Psoas muscle (tissue), 8 donors: ENCODE results near the gene TMEM59L. TPM values are rescaled to one million over a fixed set of nuclear protein-coding genes. Genes with fewer than 3 reads are reported as not detected.

Source experiments
- ATAC-seq, 4 donors: fragments of 200-7000 bp; cut with Tn5 transposase; one replicate each; pipeline ENCODE4 v1.9.1; 2020; ENCODE audit warnings: moderate library complexity in 3 of 4, mild to moderate bottlenecking in 2 of 4
- DNase-seq, 2 donors: peaks; one replicate each; pipeline ENCODE4 v3.0.0-alpha.2; 2020
- H3K27ac ChIP-seq: fragments of 200-600 bp; one replicate; pipeline ENCODE4 v1.8.0; 2022
- H3K27me3 ChIP-seq, 3 donors: fragments of 200-600 bp in 1 of 3; one replicate each; pipeline versions ENCODE4 v1.6.1 to v1.8.0; 2013 to 2022; ENCODE audit warnings: low read length in 2 of 3, mild to moderate bottlenecking in 2 of 3, moderate library complexity in 1 of 3; ENCODE audit not compliant: insufficient read depth in 3 of 3
- H3K36me3 ChIP-seq, 2 donors: fragments of 200-600 bp in 1 of 2; one replicate each; pipeline versions ENCODE4 v1.6.1 to v1.8.0; 2013 to 2022; ENCODE audit warnings: low read depth in 1 of 2, mild to moderate bottlenecking in 1 of 2, moderate library complexity in 1 of 2; ENCODE audit not compliant: insufficient read depth in 1 of 2
- H3K4me1 ChIP-seq: fragments of 200-600 bp; one replicate; pipeline ENCODE4 v1.8.0; 2022
- H3K4me3 ChIP-seq: fragments of 200-600 bp; one replicate; pipeline ENCODE4 v1.8.0; 2022; ENCODE audit warnings: mild to moderate bottlenecking
- H3K9me3 ChIP-seq: fragments of 200-600 bp; one replicate; pipeline ENCODE4 v1.8.0; 2022
- CTCF ChIP-seq: fragments of 200-600 bp; IDR thresholded peaks from one replicate; pipeline ENCODE4 v1.8.0; 2022; ENCODE audit warnings: antibody characterized with exemption
- WGBS, 3 donors: extraction: QIAGEN DNeasy Blood & Tissue Kit; methylation state at CpG; one replicate each; pipeline versions ENCODE4 v1.1.6 to v1.1.7; 2013; 5-methylcytosine and 5-hydroxymethylcytosine counted together
- intact Hi-C, 2 donors: fragments of 100-400 bp; cut with DNase I; formaldehyde crosslinking; loops; one replicate each; pipeline versions ENCODE4 v1.11.0 to v1.14.2; 2022
- polyA plus RNA-seq, 3 donors: library from polyadenylated mRNA; stranded (reverse); fragments of 200-250 nt; gene quantifications; one replicate each; pipeline ENCODE4 v1.2.3, GENCODE V29; 2013
- total RNA-seq, 4 donors: library from RNA; stranded (reverse); fragmentation: NEBNext Ultra II Directional in 2 of 4; extraction: Animal tissue kit (Norgen Biotek cat#: 25700) in 2 of 4; gene quantifications; one replicate each; pipeline versions ENCODE4 v1.2.1 to v1.2.4, GENCODE V29; 2021 to 2023
- donor health status: healthy with polysubstance abuse.
- donor health status: DM: no; HTN: no; CAD: no; lungs with moderate emphysema.
- donor health status: Bipolar disorder and iron deficiency.
- donor health status: healthy.
- donor health status: DM: yes; HTN: yes; CAD: no.
- donor health status: DM: no; HTN: no; CAD: no.
- donor health status: DM: no; HTN: no; CAD: no.
- donor health status: DM: yes; HTN: yes; CAD: no.

The TMEM59L gene
- total and polyA plus RNA-seq, 7 donors = 0.79 to 4.8 (median 2.5) TPM

GRCh38 chr19:18654469-18654868, 41.8 kb downstream of the TMEM59L start:
- no peak for ATAC-seq
- H3K27ac ChIP-seq = no peak overlapping the region
- no peak for DNase-seq
- no peaks in the 10 kb centered on the region for H3K27me3 ChIP-seq
- peaks cover 26% of the 10 kb centered on the region for H3K4me1 ChIP-seq
- no peak for TF ChIP-seq CTCF
- intact Hi-C loops = loop anchor here in 1 of 2 donors (10.0 kb wide), 1 partner anchor 190 kb away; no protein-coding TSS in a partner anchor
- H3K4me3 ChIP-seq = no peak overlapping the region
- WGBS, 3 donors = 98 to 100% (median 98%) methylated on average over 7 of the region's 7 CpGs
- H3K9me3 ChIP-seq = no peaks in the 10 kb centered on the region
- no peaks in the 10 kb centered on the region for H3K36me3 ChIP-seq

- ATAC-seq = no peak
- DNase-seq = no peak
- H3K9me3 ChIP-seq = no peaks in the 10 kb centered on the region
- no peak for TF ChIP-seq CTCF
- H3K27me3 ChIP-seq = no peaks in the 10 kb centered on the region
- 90 to 98% (median 92%) methylated on average over 13 of the region's 13 CpGs for WGBS, 3 donors
- H3K36me3 ChIP-seq = no peaks in the 10 kb centered on the region
- intact Hi-C loops = loop anchor here in 1 of 2 donors (10.0 kb wide), 1 partner anchor 191 kb away; no protein-coding TSS in a partner anchor
- peaks cover 26% of the 10 kb centered on the region for H3K4me1 ChIP-seq
- H3K4me3 ChIP-seq = no peak overlapping the region
- no peak overlapping the region for H3K27ac ChIP-seq
Measured at GRCh38 chr19:18655173-18655844, 42.6 kb downstream of the TMEM59L start.

- Histone ChIP-seq H3K4me3 (no peak overlapping the region), H3K36me3 (no peaks in the 10 kb centered on the region), H3K27ac (no peak overlapping the region), H3K27me3 (no peaks in the 10 kb centered on the region), H3K9me3 (no peaks in the 10 kb centered on the region), H3K4me1 (peaks cover 27% of the 10 kb centered on the region)
- ATAC-seq = no peak
- intact Hi-C loops = loop anchor here in 1 of 2 donors (10.0 kb wide), 1 partner anchor 192 kb away; no protein-coding TSS in a partner anchor
- no peak for DNase-seq
- WGBS, 3 donors = 67 to 76% (median 69%) methylated on average over 14 to 19 of the region's 19 CpGs
- TF ChIP-seq CTCF = no peak
Measured at GRCh38 chr19:18656337-18657086, 43.8 kb downstream of the TMEM59L start.

DNA sequence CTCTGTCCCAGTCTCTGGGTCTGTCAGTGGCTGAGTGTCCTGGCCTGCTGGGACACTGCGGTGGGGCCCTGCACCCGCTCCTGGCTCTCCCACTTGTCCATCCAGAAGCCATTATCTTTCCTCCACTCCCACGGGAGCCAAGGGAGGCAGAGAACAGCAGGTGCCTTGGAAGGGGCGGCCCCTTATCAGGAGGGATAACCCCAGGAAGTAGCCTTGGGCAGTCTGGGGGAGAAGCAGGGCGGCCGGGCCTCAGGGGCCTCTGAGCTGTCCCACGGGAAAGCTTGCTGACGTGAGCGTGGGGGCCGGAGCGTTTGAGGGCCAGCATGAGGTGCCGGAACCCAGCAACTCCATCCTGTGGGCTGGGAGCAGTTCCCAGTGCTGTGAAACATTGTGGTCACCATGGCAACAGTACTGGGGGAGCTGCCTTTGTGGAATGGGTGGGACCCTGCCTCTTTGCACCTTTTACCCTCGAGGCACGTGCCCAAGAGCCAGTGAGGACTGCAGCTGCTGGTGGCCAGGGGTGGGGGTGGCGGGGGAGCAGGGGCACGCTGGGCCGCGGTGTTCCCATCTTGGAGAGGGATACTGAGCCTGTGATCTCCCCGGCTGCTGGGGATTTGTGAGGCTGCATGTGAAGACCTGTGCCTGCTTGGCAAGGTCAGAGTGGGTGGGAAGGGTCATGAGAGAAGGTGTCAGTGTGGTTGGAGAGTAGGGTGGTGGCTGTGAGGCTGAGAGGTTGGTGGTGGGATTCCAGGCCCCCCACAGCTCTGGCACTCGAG, 45.1 kb downstream of the TMEM59L start:
- DNase-seq = peak; percentile 69 to 82
- intact Hi-C loops = loop anchor here in 1 of 2 donors (10.0 kb wide), 1 partner anchor 193 kb away; no protein-coding TSS in a partner anchor
- peak in 1 of 4 donors; percentile 37 for ATAC-seq
- WGBS, 3 donors = 55 to 62% (median 55%) methylated on average over 19 to 20 of the region's 20 CpGs
- Histone ChIP-seq H3K27ac (peak overlapping the region; percentile 89), H3K4me3 (no peak overlapping the region), H3K9me3 (no peaks in the 10 kb centered on the region), H3K27me3 (no peaks in the 10 kb centered on the region), H3K4me1 (peaks cover 28% of the 10 kb centered on the region), H3K36me3 (no peaks in the 10 kb centered on the region)
- TF ChIP-seq CTCF = no peak
